Esophagus muscularis mucosa (tissue), 4 donors: Measurements from ENCODE around the gene SIRT5. TPM values are rescaled to one million over a fixed set of nuclear protein-coding genes. Genes with fewer than 3 reads are reported as not detected.

Experiments used
- DNase-seq: peaks from one replicate; pipeline ENCODE4 v3.0.0-alpha.2; 2017; ENCODE audit errors: extremely low spot score
- H3K27ac ChIP-seq, 4 donors: fragments of 200-600 bp; sonication (generic); replicated peaks in 1 of 4; 1 replicate in 3 of 4; 2 replicates in 1 of 4; pipeline ENCODE4 v1.5.1; 2016 to 2019; ENCODE audit warnings: mild to moderate bottlenecking in 1 of 4
- H3K27me3 ChIP-seq, 4 donors: fragments of 200-600 bp; sonication (generic); one replicate each; pipeline versions ENCODE4 v1.5.1 to v1.6.0; 2016 to 2019
- H3K36me3 ChIP-seq, 4 donors: fragments of 200-600 bp; sonication (generic); one replicate each; pipeline ENCODE4 v1.5.1; 2016 to 2019
- H3K4me1 ChIP-seq, 4 donors: fragments of 200-600 bp; sonication (generic); one replicate each; pipeline ENCODE4 v1.5.1; 2016 to 2019
- H3K4me3 ChIP-seq, 4 donors: fragments of 200-600 bp; sonication (generic); 1 replicate in 2 of 4; 2 replicates in 2 of 4; pipeline ENCODE4 v1.5.1; 2016 to 2019; ENCODE audit warnings: mild to moderate bottlenecking in 4 of 4, moderate library complexity in 1 of 4
- H3K9me3 ChIP-seq, 4 donors: fragments of 200-600 bp; sonication (generic); 1 replicate in 3 of 4; 2 replicates in 1 of 4; pipeline ENCODE4 v1.5.1; 2016 to 2019
- EP300 ChIP-seq: sonication (generic); formaldehyde crosslinking; IDR thresholded peaks from one replicate; pipeline ENCODE4 v1.6.1; 2017; ENCODE audit warnings: antibody characterized with exemption
- POLR2A ChIP-seq: fragments of 450-650 bp; IDR thresholded peaks from one replicate; pipeline ENCODE4 v1.6.1; 2017; ENCODE audit warnings: antibody characterized with exemption, moderate library complexity, mild to moderate bottlenecking, low read depth
- POLR2AphosphoS5 ChIP-seq, 2 donors: sonication (generic); formaldehyde crosslinking; IDR thresholded peaks; one replicate each; pipeline ENCODE4 v1.6.1; 2017; ENCODE audit warnings: antibody characterized with exemption in 2 of 2
- WGBS: methylation state at CpG from one replicate; pipeline ENCODE4 v1.1.5; 2018; 5-methylcytosine and 5-hydroxymethylcytosine counted together
- intact Hi-C: fragments of 100-400 bp; cut with DNase I; formaldehyde crosslinking; loops from one replicate; pipeline ENCODE4 v1.15.1; 2023
- total RNA-seq, 4 donors: library from RNA; depleted of rRNA; stranded (reverse); fragments of >200 nt; gene quantifications; one replicate each; pipeline versions ENCODE4 v1.1.0 to v1.2.1, GENCODE V29; 2016
- TF ChIP-seq, protein P1 (sequence below), 3 experiments: fragments of 200-600 bp in 2 of 3; fragments of 450-650 bp in 1 of 3; sonication (generic) in 2 of 3; IDR thresholded peaks; one replicate each; pipeline ENCODE4 v1.5.1; 2017 to 2019; ENCODE audit warnings: antibody characterized with exemption in 3 of 3, mild to moderate bottlenecking in 2 of 3, moderate library complexity in 1 of 3

Gene SIRT5
- total RNA-seq, 4 donors from 2014 or later, result 7.8 to 14.5 (median 12.6) TPM

DNA sequence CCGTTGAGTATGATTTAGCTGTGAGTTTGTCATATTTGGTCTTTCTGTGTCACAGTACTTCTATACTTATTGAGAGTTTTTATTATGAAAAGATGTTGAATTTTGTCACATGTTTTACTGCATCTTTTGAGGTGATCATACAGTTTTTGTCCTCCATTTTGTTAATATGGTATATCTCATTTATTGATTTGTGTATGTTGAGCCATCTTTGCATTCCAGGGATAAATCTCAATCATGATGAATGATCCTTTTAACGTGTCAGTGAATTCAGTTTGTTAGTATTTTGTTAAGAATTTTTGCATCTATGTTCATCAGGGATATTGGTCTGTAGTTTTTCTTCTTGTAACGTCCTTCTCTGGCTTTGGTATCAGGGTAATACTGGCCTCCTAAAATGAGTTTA lies 3.5 kb downstream of the SIRT5 start:
- TF ChIP-seq, protein P1, sequence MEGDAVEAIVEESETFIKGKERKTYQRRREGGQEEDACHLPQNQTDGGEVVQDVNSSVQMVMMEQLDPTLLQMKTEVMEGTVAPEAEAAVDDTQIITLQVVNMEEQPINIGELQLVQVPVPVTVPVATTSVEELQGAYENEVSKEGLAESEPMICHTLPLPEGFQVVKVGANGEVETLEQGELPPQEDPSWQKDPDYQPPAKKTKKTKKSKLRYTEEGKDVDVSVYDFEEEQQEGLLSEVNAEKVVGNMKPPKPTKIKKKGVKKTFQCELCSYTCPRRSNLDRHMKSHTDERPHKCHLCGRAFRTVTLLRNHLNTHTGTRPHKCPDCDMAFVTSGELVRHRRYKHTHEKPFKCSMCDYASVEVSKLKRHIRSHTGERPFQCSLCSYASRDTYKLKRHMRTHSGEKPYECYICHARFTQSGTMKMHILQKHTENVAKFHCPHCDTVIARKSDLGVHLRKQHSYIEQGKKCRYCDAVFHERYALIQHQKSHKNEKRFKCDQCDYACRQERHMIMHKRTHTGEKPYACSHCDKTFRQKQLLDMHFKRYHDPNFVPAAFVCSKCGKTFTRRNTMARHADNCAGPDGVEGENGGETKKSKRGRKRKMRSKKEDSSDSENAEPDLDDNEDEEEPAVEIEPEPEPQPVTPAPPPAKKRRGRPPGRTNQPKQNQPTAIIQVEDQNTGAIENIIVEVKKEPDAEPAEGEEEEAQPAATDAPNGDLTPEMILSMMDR (IDR thresholded peaks at IDR 0.05), result no peak
- TF ChIP-seq POLR2AphosphoS5 (IDR thresholded peaks at IDR 0.05) (no peak), EP300 (no peak), POLR2A (no peak)
- Histone ChIP-seq H3K27me3 (no peaks in the 10 kb centered on the region), H3K9me3 (no peaks in the 10 kb centered on the region), H3K4me1 (peaks cover 8 to 25% (median 17%) of the 10 kb centered on the region in 4 donors), H3K36me3 (peaks cover 0 to 25% (median 9%) of the 10 kb centered on the region in 4 donors), H3K4me3 (no peak overlapping the region), H3K27ac (no peak overlapping the region)
- intact Hi-C loops, result loop anchor here (5.0 kb wide), 2 partner anchors 34 to 241 kb away; no protein-coding TSS in a partner anchor
- 90% methylated on average over 3 of the region's 3 CpGs for WGBS
- no peak for DNase-seq

DNA sequence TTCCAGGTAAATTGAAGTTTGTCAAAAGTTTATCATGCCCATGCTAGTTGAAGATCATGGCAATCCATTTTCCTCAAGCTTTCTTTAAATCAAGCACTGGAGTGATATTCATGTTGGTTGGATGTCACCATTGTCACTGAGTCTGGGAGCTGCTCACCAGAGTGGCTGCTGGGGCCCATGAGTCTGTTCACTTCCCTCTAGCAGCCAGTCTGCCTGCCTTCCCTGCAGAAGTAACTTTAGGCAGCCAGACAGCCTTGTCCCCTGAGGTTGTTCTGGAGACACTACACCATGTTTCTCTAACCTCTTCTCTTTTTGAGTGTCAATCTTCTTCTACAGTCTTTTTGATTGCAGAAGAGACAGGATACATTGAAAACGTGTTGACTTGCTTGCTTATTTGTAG lies 5.5 kb downstream of the SIRT5 start:
- no peak overlapping the region for H3K4me3 ChIP-seq
- DNase-seq, result peak; percentile 75
- intact Hi-C loops, result loop anchor here (5.0 kb wide), 2 partner anchors 32 to 243 kb away; no protein-coding TSS in a partner anchor
- H3K36me3 ChIP-seq, result peaks cover 0 to 36% (median 20%) of the 10 kb centered on the region in 4 donors
- H3K27ac ChIP-seq, result no peak overlapping the region
- TF ChIP-seq POLR2AphosphoS5 (IDR thresholded peaks at IDR 0.05), result no peak
- TF ChIP-seq EP300, result no peak
- TF ChIP-seq, protein P1 (IDR thresholded peaks at IDR 0.05), result no peak
- TF ChIP-seq POLR2A, result no peak
- H3K27me3 ChIP-seq, result no peaks in the 10 kb centered on the region
- H3K4me1 ChIP-seq, result peaks cover 4 to 12% (median 9%) of the 10 kb centered on the region in 4 donors
- H3K9me3 ChIP-seq, result no peaks in the 10 kb centered on the region
- 50% methylated on average over 1 of the region's 1 CpG for WGBS

DNA sequence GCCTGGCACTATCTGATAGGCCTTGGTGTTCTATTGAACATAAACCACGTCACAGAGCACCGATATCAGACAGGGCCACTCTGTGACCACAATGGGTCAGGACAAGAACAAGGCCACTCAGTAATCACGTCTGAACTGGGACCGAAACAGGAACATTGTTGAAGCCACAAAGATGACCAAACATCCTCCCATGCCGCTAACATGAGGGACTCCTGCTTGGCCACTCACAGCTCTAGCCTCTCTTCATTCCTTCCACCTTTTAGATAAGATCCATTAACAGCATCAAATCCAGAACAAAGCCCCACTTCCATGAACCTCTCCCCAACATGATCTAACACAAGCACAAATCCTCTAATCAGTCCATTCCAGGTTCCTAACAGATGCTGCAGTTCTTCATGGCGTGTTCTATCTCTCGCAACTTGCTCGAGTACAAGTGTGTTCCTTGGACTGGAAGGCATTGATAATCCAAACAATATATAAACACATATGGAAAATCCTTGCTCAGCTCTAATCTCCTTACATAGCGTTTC lies 7.4 kb downstream of the SIRT5 start:
- Histone ChIP-seq H3K27ac (no peak overlapping the region), H3K9me3 (no peaks in the 10 kb centered on the region), H3K4me1 (no peaks in the 10 kb centered on the region), H3K36me3 (peaks cover 3 to 47% (median 27%) of the 10 kb centered on the region in 4 donors), H3K27me3 (no peaks in the 10 kb centered on the region), H3K4me3 (no peak overlapping the region)
- TF ChIP-seq, protein P1 (IDR thresholded peaks at IDR 0.05), result no peak
- TF ChIP-seq POLR2A, result no peak
- TF ChIP-seq POLR2AphosphoS5 (IDR thresholded peaks at IDR 0.05), result no peak
- TF ChIP-seq EP300, result no peak
- WGBS, result 77% methylated on average over 8 of the region's 9 CpGs
- intact Hi-C loops, result no loop called here
- peak; percentile 34 for DNase-seq

DNA sequence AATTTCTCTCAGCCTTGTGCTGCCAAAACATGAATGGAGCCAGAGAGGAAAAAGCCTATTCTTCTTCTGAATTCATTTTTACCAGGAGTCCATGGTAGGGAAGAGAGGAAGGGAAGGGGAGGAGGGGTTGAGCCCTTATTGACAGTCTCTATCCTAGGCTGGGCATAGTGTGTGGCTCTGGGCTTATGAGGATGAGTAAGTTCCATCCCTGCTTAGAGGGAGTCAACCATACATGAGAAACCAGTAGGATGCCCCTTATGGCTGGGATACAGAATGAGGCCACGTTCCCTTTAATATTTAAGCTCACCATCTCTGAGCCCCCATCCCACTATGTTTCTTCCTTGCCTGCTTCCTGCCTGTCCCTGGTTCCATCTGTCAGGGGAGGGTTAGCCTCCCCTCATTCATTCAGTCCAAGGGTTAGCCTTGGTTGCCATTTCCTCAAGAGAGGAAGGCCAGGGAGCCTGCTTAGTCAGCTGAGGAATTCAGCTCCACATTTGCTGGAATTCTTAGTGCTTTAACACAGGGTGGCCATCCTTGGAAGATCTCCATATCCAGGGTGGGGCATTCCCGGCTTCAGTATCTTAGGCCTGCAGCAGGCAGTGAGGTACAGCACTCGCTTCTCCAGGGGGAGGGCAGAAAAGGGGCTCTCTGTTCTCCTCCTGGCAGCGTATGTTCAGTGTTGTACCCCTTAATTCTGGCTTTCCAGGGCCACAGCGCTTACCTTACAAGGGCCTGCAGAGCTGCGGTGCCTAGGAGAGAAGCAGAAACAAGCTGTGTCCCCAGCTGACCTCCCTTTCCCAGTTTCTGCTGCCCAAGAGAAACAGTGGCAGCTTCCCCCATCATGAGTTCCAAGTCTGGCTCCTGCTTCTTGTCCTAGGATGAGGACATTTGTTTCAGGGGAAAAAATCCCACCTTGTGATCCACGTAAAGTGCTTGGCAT lies 12.5 kb downstream of the SIRT5 start:
- H3K4me3 ChIP-seq, result no peak overlapping the region
- peaks cover 0 to 5% (median 0%) of the 10 kb centered on the region in 4 donors for H3K4me1 ChIP-seq
- H3K9me3 ChIP-seq, result no peaks in the 10 kb centered on the region
- DNase-seq, result peak; percentile 74
- 91% methylated on average over 7 of the region's 7 CpGs for WGBS
- intact Hi-C loops, result no loop called here
- TF ChIP-seq, protein P1 (IDR thresholded peaks at IDR 0.05), result no peak
- TF ChIP-seq POLR2A (no peak), POLR2AphosphoS5 (IDR thresholded peaks at IDR 0.05) (no peak), EP300 (no peak)
- peaks cover 15 to 63% (median 50%) of the 10 kb centered on the region in 4 donors for H3K36me3 ChIP-seq
- no peak overlapping the region for H3K27ac ChIP-seq
- H3K27me3 ChIP-seq, result no peaks in the 10 kb centered on the region
